Measurements from ENCODE around the gene MAB21L4.

Gene MAB21L4

DNA sequence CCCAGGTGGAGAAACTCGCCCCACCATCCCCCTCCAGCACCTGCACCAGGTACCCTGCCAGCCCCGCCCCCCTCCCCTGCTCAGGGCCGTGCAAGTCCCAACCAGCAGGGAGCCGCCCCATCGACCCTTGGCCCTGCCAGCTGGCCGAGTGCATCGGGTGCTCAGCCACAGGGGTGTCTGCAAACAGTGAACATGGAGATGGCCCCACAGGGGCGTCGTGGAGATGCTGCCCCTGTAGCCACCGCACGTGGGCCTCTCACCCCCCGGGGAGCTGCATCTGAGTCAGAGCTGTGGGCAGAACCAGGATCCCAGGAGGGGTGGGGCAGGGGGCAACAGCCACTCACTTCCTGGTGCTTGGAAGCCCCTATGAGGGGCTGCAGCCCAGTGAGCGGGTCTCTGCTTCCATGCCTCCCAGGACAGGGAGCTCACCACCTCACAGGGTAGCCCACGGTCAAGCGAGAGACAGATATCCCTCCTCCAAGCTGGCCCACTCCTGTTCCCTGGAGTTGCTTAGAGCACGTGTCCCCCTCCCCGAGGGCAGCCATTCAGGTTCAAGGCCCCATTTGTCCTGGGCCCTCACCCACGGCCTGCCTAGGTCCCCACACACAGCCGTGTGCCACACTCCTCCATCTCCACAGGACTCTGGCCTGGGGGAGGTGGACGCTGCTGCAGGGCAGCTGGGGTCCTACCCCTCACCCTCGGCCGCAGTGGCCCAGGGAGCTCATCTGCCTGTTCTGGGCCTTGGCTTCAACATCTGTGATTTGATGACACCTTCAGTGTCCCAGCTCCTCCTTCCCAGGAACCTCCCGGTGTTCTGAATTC is 1.1 kb upstream of the MAB21L4 start:
- no peak for DNase-seq (ENCODE audit: low read depth)
- no peak for TF ChIP-seq CTCF (IDR thresholded peaks at IDR 0.05; ENCODE audit: control insufficient read depth, extremely low read depth, insufficient read depth)
- no peak overlapping the region for H3K4me3 ChIP-seq (ENCODE audit: low read depth, low read length)

DNA sequence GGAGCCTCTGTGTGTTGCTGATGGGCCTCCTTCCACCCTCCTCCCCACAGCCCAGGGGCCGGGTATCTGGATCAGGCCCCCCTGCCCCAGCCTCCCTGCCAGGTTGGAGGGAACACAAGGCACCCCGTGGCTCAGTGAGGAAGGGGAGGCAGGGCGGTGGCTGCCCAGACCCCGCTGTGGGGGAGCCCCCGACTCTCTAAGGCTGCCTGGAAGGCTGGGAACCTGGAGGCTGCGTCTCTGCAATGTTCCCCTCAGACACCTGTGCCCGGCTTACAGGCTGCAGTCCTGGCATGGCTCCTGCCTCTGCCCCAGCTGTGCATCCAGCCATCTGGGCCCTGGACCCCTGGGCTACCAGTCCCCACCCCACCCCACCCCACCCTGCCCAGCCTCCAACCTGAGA is 438 bp upstream of the MAB21L4 start:
- TF ChIP-seq CTCF (IDR thresholded peaks at IDR 0.05; ENCODE audit: control insufficient read depth, extremely low read depth, insufficient read depth): no peak
- DNase-seq (ENCODE audit: low read depth): no peak
- H3K4me3 ChIP-seq (ENCODE audit: low read depth, low read length): no peak overlapping the region

DNA sequence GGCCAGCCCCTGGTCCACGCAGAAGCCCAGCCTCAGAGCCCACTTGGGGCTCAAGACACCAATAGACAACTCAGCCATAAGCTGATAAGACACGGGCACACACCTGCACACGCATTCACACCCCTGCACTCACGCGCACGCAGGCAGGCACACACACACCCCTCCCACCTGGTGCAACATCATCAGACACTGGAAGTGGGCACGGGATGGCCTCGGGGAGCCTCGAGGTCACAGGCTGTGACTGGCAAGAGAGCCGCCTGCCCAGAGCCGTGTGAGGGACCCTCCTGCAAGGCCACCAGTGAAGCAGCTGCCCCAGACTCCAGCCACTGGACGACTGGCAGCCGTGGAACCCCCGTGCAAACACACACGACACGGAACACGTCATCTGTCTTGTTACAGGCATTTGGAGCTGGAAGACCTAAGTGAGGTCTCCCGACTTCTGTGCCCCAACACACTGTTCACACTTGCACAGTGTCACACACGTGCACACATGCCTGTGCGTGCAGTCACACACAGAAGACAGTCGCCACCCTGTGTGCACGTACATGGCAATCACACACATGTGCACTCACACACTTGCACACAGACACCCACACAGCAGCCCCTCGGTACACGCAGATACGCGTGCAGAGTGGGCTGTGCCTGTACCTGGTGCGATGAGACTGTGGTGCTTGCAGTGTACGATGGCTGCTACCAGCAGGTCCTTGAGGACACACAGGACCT is 959 bp downstream of the MAB21L4 start:
- TF ChIP-seq CTCF (IDR thresholded peaks at IDR 0.05; ENCODE audit: control insufficient read depth, extremely low read depth, insufficient read depth): no peak
- no peak for DNase-seq (ENCODE audit: low read depth)
- H3K4me3 ChIP-seq (ENCODE audit: low read depth, low read length): no peak overlapping the region

DNA sequence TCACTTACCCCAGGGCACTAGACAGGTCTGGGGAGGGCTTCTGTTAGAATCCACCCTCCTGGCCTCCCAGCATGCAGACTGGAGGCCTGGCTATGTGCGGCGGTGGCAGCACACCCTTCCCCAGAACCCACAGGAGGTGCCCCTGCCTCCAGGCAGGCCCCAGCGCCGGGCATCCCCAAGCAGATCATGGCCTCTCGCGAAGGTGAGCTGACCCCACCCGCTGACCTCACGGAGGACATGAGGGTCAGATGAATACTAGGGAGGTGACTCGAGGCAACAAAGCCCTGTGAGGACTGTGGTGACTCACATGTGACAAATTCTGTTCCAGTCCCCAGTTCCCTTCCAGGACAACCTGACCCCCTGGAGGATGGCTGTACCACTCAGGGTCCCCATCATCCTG is 1.9 kb downstream of the MAB21L4 start:
- no peak for DNase-seq (ENCODE audit: low read depth)
- H3K4me3 ChIP-seq (ENCODE audit: low read depth, low read length): no peak overlapping the region
- TF ChIP-seq CTCF (IDR thresholded peaks at IDR 0.05; ENCODE audit: control insufficient read depth, extremely low read depth, insufficient read depth): no peak

DNA sequence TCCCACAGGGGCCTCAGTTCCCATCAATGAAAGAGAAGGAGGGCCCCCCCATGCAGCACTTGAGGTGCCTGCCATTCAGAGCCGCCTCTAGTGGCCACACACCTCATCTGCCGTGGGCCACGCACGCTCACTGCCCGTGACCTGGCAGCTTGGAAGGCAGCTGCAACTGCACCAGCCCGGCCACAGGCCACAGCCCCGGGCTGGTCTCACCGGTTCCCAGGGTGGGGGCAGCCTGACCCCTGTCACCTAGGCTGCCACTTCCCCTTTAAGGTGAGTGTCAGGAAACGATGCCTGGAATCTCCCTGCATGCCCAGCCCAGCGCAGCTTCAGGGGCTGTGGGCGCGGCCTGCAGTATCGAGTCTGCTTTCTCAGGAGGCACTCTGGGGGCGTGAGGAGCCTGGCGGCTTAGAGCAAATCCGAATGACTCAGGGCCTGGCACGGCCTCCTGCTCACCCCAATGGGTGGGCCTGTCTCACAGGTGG is 2.6 kb downstream of the MAB21L4 start:
- no peak overlapping the region for H3K4me3 ChIP-seq (ENCODE audit: low read depth, low read length)
- no peak for DNase-seq (ENCODE audit: low read depth)
- TF ChIP-seq CTCF (IDR thresholded peaks at IDR 0.05; ENCODE audit: control insufficient read depth, extremely low read depth, insufficient read depth): no peak

- H3K4me3 ChIP-seq (ENCODE audit: low read depth, low read length): no peak overlapping the region
- TF ChIP-seq CTCF (IDR thresholded peaks at IDR 0.05; ENCODE audit: control insufficient read depth, extremely low read depth, insufficient read depth): no peak
- no peak for DNase-seq (ENCODE audit: low read depth)
Measured at GRCh38 chr2:240892925-240893324, 3.0 kb downstream of the MAB21L4 start.
